Mesenteric fat pad (tissue), 1 donor: ENCODE results near the gene KRTAP13-4. TPM values are rescaled to one million over a fixed set of nuclear protein-coding genes. Genes with fewer than 3 reads are reported as not detected.

Experiments
- DNase-seq: peaks from one replicate; pipeline ENCODE4 v3.0.0-alpha.2; 2020; ENCODE audit warnings: low spot score
- long read RNA-seq: library from polyadenylated mRNA; unstranded; transcript quantifications from one replicate; pipeline ENCODE4 v2.0.0, GENCODE V29; 2020
- total RNA-seq: library from RNA; stranded (reverse); fragmentation: NEBNext Ultra II Directional; extraction: Animal tissue kit (Norgen Biotek cat#: 25700); gene quantifications from one replicate; pipeline ENCODE4 v1.2.1, GENCODE V29; 2021
- donor health status: DM: yes; HTN: yes; CAD: no.

Gene KRTAP13-4
- not detected for total RNA-seq
- long read RNA-seq, result 0 reads

GRCh38 chr21:30430170-30430655, at the start of gene KRTAP13-4:
KRTAP13-4 (plus strand) TSS chr21:30430220; CDS start chr21:30430276, 56 bp downstream.
- DNase-seq, result no peak

- no peak for DNase-seq
Observed at GRCh38 chr21:30382201-30382600, 47.8 kb upstream of the KRTAP13-4 start.

- DNase-seq, result no peak
Observed at GRCh38 chr21:30391492-30392025, 38.5 kb upstream of the KRTAP13-4 start.

GRCh38 chr21:30395731-30396130, 34.3 kb upstream of the KRTAP13-4 start, which contains the start of gene KRTAP13-1:
KRTAP13-1 (plus strand) TSS chr21:30396031; CDS start chr21:30396087, 56 bp downstream.
- no peak for DNase-seq

GRCh38 chr21:30408782-30409494, 21.1 kb upstream of the KRTAP13-4 start:
- no peak for DNase-seq

GRCh38 chr21:30415993-30416392, 14.0 kb upstream of the KRTAP13-4 start:
- DNase-seq, result no peak

GRCh38 chr21:30425826-30426225, 4.2 kb upstream of the KRTAP13-4 start, which contains the start of gene KRTAP13-3:
KRTAP13-3 (minus strand) TSS chr21:30425926; CDS start chr21:30425912, 14 bp downstream.
- DNase-seq, result no peak

GRCh38 chr21:30426731-30427130, 3.3 kb upstream of the KRTAP13-4 start:
- DNase-seq, result no peak

- DNase-seq, result no peak
Observed at GRCh38 chr21:30434033-30434631, 4.1 kb downstream of the KRTAP13-4 start.

- no peak for DNase-seq
Observed at GRCh38 chr21:30437010-30437565, 7.1 kb downstream of the KRTAP13-4 start.

GRCh38 chr21:30439975-30440374, 10.0 kb downstream of the KRTAP13-4 start, which contains the start of gene KRTAP15-1:
KRTAP15-1 (plus strand) TSS chr21:30440275; CDS start chr21:30440328, 53 bp downstream.
- no peak for DNase-seq

GRCh38 chr21:30443226-30443625, 13.2 kb downstream of the KRTAP13-4 start:
- no peak for DNase-seq

GRCh38 chr21:30444204-30444603, 14.2 kb downstream of the KRTAP13-4 start:
- DNase-seq, result no peak

- no peak for DNase-seq
Observed at GRCh38 chr21:30447056-30447455, 17.0 kb downstream of the KRTAP13-4 start.

GRCh38 chr21:30448514-30448913, 18.5 kb downstream of the KRTAP13-4 start:
- DNase-seq, result no peak

- DNase-seq, result no peak
Observed at GRCh38 chr21:30463713-30464112, 33.7 kb downstream of the KRTAP13-4 start.

- no peak for DNase-seq
Observed at GRCh38 chr21:30468900-30469714, 39.1 kb downstream of the KRTAP13-4 start.

- no peak for DNase-seq
Observed at GRCh38 chr21:30478004-30478403, 48.0 kb downstream of the KRTAP13-4 start.

GRCh38 chr21:30479259-30479658, 49.2 kb downstream of the KRTAP13-4 start:
- DNase-seq, result no peak

- no peak for DNase-seq
Observed at GRCh38 chr21:30480145-30480544, 50.1 kb downstream of the KRTAP13-4 start, which contains the start of gene KRTAP19-1. KRTAP19-1 (minus strand) TSS chr21:30480367; CDS start chr21:30480317, 50 bp downstream.
